ENCODE results near the gene ALCAM. TPM values are rescaled to one million over a fixed set of nuclear protein-coding genes. Genes with fewer than 3 reads are reported as not detected.
A peak's percentile ranks its signal among the peaks of the same experiment; 100 is the strongest.

Gene ALCAM
- total and polyA plus RNA-seq, 2 of the 8 experiments (the other 6 are each of a cell fraction or from before 2014, with no cell fraction given) = 10.8 to 33.0 TPM

- TF ChIP-seq USF2 (IDR thresholded peaks at IDR 0.05; ENCODE audit: low read length) = no peak
- peak; percentile 69 for TF ChIP-seq SAP30 (IDR thresholded peaks at IDR 0.05; ENCODE audit: insufficient read depth, insufficient replicate concordance, low read length)
- no peak for TF ChIP-seq SUZ12 (IDR thresholded peaks at IDR 0.05; ENCODE audit: low read length)
- TF ChIP-seq RBBP5 (IDR thresholded peaks at IDR 0.05; ENCODE audit: borderline replicate concordance, low read depth, low read length) = peak; percentile 2; the same call in 1 of the 2 replicates
- peak; percentile 86 for TF ChIP-seq E2F6 (IDR thresholded peaks at IDR 0.05)
- TF ChIP-seq SP4 (IDR thresholded peaks at IDR 0.05; ENCODE audit: low read length) = 0 out of 2 replicates have a peak, but pooled peaks have one; percentile 43
- TF ChIP-seq FOSL1 (IDR thresholded peaks at IDR 0.05; ENCODE audit: insufficient read depth, low read depth, low read length) = no peak
- no peak for TF ChIP-seq EGR1 (IDR thresholded peaks at IDR 0.05; ENCODE audit: borderline replicate concordance, low read depth, low read length)
These were observed 901 bp downstream of the ALCAM start (continued) for GRCh38 chr3:105367406-105368213.

Measured in H1 (cell line).